PC-9 (cell line): Measurements from ENCODE around the gene MAP2K4.

ENCODE experiments used
- EZH2 ChIP-seq: fragments of 200-600 bp; sonication (generic); IDR thresholded peaks from 2 replicates; pipeline ENCODE4 v1.8.0; 2017; ENCODE audit warnings: antibody characterized with exemption, low read depth
- TF ChIP-seq, protein P1 (sequence below): fragments of 200-600 bp; sonication (generic); conservative IDR thresholded peaks from 2 replicates; pipeline ENCODE4 v1.6.1; 2017; ENCODE audit warnings: mixed run types, antibody characterized with exemption, mild to moderate bottlenecking, moderate library complexity

DNA sequence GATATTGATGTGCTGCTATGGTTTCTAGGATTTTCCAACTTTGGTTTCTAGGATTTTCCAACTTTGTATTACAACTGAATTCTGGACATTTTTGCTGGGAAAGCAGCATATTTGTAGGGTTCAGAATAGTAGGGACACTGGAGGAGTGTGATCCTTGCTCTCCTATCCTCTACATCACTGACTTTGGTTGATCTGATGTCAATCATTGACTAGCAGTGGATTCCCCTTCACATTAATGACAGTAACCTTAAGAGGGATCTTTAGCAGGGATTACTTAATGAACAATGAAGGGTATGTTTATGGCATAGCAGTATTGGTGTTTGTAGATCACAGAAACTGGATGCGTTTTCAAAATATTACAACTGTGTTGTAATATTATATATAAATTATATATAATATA, 67.4 kb downstream of the MAP2K4 start:
- TF ChIP-seq EZH2 = no peak
- TF ChIP-seq, protein P1, sequence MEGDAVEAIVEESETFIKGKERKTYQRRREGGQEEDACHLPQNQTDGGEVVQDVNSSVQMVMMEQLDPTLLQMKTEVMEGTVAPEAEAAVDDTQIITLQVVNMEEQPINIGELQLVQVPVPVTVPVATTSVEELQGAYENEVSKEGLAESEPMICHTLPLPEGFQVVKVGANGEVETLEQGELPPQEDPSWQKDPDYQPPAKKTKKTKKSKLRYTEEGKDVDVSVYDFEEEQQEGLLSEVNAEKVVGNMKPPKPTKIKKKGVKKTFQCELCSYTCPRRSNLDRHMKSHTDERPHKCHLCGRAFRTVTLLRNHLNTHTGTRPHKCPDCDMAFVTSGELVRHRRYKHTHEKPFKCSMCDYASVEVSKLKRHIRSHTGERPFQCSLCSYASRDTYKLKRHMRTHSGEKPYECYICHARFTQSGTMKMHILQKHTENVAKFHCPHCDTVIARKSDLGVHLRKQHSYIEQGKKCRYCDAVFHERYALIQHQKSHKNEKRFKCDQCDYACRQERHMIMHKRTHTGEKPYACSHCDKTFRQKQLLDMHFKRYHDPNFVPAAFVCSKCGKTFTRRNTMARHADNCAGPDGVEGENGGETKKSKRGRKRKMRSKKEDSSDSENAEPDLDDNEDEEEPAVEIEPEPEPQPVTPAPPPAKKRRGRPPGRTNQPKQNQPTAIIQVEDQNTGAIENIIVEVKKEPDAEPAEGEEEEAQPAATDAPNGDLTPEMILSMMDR = no peak
